Kidney epithelial cell (primary cell): Measurements from ENCODE around the gene LRRC49. TPM values are rescaled to one million over a fixed set of nuclear protein-coding genes. Genes with fewer than 3 reads are reported as not detected.
A peak's percentile ranks its signal among the peaks of the same experiment; 100 is the strongest.
"Not testable (repeated sequence)": the region's sequence is repeated elsewhere in the genome, so short reads cannot be mapped to it uniquely, and the experiment has no call there.

Source experiments
- DNase-seq: peaks from one replicate; pipeline ENCODE4 v3.0.0-alpha.2; 2010; ENCODE audit warnings: low read depth
- H3K27me3 ChIP-seq: 2 replicates; pipeline ENCODE4 v1.6.0; 2011; ENCODE audit warnings: low read length; ENCODE audit not compliant: control insufficient read depth, insufficient read depth
- H3K36me3 ChIP-seq: 2 replicates; pipeline ENCODE4 v1.5.1; 2011; ENCODE audit warnings: low read length; ENCODE audit not compliant: control insufficient read depth, insufficient read depth
- H3K4me3 ChIP-seq: 2 replicates; pipeline ENCODE4 v1.5.1; 2011; ENCODE audit warnings: low read depth, mild to moderate bottlenecking, control low read depth, low read length
- total RNA-seq: library from RNA; depleted of rRNA; stranded (reverse); fragments of >200 nt; gene quantifications from 2 replicates; pipeline ENCODE4 v1.2.3, GENCODE V29; 2015
- TF ChIP-seq, protein P1 (sequence below): IDR thresholded peaks from 2 replicates; pipeline ENCODE4 v1.5.1; 2011; ENCODE audit warnings: mild to moderate bottlenecking, moderate library complexity, low read length, control low read depth, inconsistent platforms; ENCODE audit not compliant: insufficient read depth, poor library complexity, severe bottlenecking

LRRC49 gene
- total RNA-seq, 1 donor from 2014 or later: 62.0 TPM

DNA sequence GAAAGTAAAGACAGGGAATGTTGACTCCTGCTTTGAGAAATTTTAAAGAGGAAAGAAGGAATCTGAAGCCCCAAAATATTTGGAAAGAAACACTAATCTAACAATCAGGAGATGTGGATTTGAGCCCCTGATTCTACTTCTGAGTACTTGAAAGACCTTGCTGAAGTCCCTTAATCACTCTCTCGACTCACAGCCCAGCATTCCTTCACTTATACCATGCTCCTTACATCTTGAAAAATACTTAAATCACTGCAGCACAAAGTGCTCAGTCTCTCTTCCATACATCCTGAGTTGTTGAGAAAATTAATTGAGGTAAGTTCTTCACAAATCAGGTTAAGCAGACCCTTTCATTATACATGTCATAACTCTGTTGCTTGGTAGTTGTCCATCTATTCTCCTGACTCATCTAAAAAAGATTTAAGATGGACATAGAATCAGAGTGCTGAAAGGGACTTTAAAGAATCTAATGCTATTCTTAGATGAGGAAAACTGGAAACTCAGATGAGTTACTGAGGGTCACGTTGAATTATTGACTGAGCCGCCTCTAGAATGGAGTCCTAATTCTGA, 149.8 kb downstream of the LRRC49 start:
- DNase-seq: no peak
- Histone ChIP-seq H3K4me3 (no peak overlapping the region), H3K27me3 (no peaks in the 10 kb centered on the region), H3K36me3 (no peaks in the 10 kb centered on the region)
- TF ChIP-seq, protein P1, sequence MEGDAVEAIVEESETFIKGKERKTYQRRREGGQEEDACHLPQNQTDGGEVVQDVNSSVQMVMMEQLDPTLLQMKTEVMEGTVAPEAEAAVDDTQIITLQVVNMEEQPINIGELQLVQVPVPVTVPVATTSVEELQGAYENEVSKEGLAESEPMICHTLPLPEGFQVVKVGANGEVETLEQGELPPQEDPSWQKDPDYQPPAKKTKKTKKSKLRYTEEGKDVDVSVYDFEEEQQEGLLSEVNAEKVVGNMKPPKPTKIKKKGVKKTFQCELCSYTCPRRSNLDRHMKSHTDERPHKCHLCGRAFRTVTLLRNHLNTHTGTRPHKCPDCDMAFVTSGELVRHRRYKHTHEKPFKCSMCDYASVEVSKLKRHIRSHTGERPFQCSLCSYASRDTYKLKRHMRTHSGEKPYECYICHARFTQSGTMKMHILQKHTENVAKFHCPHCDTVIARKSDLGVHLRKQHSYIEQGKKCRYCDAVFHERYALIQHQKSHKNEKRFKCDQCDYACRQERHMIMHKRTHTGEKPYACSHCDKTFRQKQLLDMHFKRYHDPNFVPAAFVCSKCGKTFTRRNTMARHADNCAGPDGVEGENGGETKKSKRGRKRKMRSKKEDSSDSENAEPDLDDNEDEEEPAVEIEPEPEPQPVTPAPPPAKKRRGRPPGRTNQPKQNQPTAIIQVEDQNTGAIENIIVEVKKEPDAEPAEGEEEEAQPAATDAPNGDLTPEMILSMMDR: no peak

DNA sequence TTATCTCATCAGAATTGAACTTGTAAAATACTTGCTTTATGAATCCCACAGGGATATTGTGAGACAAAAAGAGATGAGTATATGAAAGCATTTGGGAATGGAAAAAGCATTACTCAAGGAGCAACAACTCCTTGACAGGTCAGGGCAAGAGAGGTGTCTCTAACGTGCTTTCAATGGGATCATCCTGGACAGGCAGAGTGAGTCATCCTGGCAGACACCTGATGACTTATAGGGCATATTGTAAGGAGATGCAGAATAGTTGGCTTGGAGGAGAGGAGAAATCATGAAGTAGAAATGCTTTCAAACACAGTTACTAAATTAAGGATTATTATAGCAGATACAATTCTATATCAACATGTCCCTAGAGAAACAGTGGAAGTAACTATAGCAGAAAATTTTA, 150.7 kb downstream of the LRRC49 start:
- DNase-seq: no peak
- no peaks in the 10 kb centered on the region for H3K36me3 ChIP-seq
- TF ChIP-seq, protein P1: no peak
- no peaks in the 10 kb centered on the region for H3K27me3 ChIP-seq
- no peak overlapping the region for H3K4me3 ChIP-seq

DNA sequence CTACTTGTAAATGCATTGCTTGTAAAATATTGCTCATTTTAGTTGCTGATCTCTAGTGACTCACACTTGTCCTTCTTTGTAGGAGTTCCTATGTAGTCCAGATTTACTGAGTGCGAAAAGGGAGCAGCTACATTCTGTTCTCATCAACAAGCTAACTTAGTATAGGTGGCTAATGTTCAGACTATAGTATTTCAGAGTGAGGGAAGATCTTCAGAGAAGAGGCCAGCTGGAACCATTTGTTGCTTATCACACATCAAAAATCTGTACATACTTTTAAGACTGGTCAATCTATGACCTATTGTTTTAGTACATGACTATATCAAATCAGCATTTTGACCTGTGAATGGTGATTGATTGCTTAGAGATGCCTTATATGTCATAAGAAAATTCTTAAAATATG, 151.4 kb downstream of the LRRC49 start:
- TF ChIP-seq, protein P1: no peak
- Histone ChIP-seq H3K4me3 (no peak overlapping the region), H3K27me3 (no peaks in the 10 kb centered on the region), H3K36me3 (no peaks in the 10 kb centered on the region)
- no peak for DNase-seq

DNA sequence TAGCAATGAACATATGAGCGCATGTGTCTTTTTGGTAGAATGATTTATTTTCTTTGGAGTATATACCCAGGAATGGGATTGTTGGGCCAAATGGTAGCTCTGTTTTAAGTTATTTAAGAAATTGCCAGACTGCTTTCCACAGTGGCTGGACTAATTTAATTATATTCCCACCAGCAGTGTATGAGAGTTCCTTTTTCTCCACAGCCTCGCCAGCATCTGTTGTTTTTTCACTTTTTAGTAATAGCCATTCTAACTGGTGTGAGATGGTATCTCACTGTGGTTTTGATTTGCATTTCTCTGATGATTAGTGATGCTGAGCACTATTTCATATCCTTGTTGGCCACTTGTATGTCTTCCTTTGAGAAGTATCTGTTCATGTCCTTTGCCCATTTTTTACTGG, 153.5 kb downstream of the LRRC49 start:
- H3K27me3 ChIP-seq, DNase-seq, H3K36me3 ChIP-seq, H3K4me3 ChIP-seq: not testable (repeated sequence)

DNA sequence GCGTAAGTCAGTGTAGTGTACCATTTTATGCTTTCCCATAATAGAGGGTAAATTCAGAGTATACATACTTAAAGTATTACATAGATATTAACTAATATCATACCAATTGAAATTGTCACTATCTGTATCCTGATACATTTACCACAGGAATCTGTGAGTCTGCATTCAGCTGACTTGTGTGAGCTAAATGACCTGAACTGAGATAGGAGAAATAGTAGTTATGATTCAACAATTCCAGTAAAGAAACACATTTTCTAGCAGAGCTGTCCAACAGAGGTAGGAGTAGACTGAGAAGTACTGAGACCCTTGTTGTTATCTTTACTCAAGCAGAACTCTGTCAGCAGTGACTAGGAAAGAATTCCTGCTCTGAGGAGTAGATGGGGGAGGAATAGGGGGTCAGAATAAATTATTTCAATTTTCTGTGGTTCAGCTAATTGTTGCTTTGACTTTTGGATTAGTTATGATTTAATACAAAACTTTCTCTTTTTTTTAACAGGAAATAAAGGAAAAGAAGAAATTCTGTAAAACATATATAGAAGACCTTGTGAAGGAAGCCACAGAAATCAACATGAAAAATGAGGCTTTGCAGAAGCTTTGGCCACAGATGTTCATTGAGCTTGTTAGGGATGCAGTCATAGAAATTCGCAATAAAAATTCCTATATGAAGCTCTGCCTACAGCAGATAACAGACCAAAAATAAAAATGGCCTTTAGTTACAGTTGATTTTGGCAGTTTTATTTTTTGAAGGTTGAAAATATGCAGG, 156.5 kb downstream of the LRRC49 start:
- Histone ChIP-seq H3K27me3 (no peaks in the 10 kb centered on the region), H3K36me3 (no peaks in the 10 kb centered on the region), H3K4me3 (no peak overlapping the region)
- peak; percentile 82 for DNase-seq
- TF ChIP-seq, protein P1: no peak

DNA sequence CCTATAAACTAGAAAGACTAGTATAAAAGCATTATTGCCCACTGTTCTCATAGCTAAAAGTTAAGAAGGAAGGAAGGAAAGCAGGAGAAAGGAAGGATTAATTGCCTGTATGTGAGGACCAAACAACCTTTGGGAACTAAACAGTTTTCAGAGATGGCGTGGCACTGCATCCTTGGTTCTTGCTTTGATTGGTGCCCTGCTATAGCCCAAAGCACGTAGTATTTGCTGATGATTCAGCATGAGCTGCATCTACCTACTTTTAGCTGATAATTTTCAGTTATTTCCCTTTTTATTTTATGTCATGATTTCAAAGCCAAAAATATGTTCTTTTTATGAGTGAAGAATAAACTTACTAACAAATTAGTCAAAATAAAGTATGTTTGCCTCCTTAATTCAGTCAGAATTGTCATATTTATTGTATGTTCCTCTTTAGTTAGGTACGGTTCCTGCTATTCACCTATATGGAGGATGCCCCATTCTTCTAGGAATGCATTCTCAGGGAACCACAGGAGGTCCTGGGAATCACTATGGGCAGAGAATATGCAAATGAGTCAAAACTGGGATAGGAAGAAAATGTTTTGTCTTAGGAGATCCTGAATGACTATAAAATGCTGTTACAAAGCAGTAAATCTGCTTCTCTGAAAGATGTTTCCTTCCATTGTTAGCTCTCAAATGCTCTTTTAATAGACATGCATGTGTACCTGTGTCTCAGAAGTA, 157.2 kb downstream of the LRRC49 start:
- DNase-seq: no peak
- H3K36me3 ChIP-seq: no peaks in the 10 kb centered on the region
- H3K27me3 ChIP-seq: no peaks in the 10 kb centered on the region
- H3K4me3 ChIP-seq: no peak overlapping the region
- TF ChIP-seq, protein P1: no peak
